Measurements from ENCODE around the gene LRRC45.

The LRRC45 gene

DNA sequence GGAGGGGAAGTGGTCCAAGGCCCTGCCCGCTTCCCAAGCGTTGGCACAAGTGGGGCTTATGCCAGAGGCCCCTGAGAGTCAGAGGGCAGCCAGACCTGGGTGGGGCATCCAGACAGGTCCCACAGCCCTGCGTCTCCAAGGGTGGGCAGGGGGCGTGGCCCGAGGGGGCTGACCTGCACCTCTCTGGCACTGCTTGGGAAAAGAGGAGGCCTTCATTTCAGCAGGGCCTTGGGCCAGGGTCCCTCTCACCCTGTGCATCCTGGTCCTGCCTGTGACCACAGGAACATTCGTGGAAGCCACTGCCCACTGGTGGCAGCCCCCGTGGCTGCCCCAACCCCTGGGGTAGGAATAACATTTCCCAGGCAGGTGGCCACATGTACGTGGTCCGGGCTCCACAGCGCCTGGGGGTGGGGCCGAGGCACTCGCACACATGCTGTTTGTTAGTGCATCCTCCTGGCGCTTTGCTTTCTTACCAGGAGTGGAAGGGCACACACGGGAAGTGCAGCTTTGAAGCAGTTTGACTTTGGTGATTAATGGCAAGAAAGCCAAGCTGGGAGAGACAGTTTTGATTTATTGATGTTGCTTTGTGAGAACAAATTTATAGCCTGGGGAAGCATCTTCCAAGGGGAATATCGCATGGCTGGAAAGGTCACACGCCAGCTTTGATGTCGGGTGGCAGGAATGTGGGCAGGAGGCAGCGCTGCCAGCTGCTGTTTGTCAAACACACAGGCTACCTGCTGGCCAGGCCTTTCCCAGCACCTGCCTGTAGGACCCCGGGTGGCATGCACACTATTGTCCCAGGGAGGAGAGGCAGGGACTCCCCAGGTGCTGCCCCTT, 4.7 kb upstream of the LRRC45 start:
- DNase-seq = no peak

DNA sequence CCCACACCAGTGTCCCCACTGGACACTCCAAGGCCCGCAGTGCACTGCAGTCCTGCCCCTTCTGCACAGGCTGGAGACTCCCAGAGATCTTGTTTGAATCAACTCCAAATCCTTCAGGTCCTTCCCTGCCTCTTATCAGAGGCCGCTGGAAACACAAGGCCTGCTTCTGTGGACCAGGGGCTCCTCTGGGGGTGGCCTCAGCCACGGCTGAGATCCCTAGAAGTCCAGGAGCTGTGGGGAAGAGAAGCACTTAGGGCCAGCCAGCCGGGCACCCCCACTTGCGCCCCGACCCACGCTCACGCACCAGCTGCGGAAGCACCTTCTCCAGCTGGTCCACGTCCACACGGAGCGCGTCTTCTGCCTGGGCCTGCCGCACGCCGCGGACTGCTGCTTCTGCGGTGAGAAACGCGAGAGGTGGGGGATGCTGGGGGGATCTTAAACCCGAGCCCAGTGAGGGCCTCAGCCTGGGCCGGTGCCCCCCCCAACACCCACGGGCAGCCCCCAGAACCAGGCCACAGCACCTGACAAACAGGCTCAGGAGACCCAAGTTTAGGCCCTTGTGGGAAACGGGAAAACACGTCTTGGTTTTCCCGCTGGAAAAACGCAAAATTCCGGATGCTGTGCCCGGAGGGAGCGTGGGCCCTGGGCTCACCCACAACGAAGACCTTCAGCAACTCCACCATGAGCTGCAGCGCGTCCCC, 4.0 kb upstream of the LRRC45 start:
- no peak for DNase-seq

DNA sequence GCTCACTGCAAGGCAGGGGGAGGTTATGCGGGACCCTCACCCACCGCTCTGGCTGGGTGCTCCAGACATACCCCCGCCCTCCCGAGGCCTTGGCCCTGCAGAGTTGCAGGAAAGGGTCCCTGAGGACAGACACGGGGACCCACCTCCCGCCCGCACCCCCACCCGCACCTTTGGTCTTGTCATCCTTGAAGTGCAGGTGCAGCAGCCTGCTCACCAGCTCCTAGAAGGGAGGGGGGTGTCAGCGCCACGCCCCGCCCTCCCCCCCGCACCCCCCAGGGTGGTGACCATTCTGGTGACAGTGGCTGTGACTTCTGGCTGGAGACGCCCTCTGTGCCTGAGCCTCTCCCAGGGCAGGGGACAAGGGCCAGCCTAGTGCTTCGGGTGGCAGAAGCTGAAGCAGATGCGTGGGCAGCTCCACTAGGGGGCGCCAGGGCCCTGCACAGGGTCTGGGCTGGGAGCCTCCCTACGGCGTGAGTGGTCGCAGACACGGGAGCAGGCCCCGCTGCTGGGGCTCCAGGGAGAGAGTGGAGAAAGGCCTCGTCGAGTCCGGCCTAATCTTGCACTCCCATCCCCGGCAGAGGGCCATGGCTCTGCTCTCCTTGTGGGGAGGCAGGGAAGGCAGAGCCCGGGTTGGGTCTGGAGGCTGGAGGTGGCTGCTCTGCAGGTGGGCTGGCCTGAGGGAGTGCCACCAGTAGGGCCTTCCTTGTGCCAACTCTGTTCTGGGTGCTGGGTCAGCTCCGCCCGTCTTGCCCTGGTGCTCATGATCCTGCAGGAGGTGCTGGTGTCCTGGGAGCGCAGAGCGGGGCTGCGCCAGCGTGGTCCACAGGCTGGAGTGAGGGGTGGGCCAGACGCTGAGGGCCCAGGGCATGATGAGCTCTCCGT, 3.2 kb upstream of the LRRC45 start:
- peak in 11 of 51 donors; percentile 8 to 54 (median 25) for DNase-seq

DNA sequence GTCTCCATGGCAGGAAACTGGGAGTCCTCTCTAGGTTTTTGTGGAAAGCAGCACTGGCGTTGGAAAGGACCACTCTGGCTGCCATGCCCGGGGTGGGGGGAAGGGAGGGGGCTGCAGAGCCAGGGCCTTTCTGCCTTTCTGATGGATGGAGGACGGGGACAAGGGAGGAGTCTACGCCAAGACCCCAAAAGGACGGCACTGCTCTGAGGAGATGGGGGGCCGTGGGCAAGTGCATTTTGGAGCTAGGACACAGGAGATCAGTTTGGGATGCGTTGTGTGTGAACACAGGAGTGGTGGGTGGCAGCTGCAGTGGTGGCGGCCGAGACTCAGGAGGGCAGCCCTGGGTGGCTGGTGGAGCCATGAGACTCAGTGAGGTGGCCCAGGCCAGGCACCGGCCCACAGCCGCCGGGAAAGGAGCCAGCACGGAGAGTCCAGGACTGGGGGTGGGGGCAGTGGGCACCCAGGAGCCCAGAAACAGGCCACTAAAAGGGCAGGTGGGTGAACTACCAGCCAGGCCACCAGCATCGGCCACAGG, 2.5 kb upstream of the LRRC45 start:
- DNase-seq = peak in 1 of 51 donors; percentile 26

GRCh38 chr17:82021107-82021899, 1.8 kb upstream of the LRRC45 start:
- DNase-seq = peak in 45 of 51 donors; percentile 15 to 87 (median 54)

DNA sequence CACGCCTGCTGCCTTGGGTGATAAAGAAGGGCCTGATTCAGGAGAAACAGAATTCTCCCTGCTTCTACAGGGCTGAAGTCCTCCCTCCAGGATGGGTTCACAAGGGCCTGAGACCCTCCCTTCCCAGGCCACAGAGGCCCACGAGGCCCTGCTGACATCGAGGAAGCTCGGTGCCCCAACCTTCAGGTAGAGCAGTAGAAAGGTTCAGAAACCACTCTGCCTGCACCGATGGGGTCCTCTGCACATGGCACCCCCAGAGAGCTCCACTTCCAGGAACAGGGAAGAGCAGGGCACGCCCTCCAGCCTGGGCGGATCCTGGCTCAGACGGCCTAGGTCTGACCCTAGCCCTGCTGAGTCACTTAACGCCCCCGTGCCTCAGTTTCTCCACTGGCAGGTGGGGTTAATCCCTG, 1.2 kb upstream of the LRRC45 start:
- DNase-seq = no peak

DNA sequence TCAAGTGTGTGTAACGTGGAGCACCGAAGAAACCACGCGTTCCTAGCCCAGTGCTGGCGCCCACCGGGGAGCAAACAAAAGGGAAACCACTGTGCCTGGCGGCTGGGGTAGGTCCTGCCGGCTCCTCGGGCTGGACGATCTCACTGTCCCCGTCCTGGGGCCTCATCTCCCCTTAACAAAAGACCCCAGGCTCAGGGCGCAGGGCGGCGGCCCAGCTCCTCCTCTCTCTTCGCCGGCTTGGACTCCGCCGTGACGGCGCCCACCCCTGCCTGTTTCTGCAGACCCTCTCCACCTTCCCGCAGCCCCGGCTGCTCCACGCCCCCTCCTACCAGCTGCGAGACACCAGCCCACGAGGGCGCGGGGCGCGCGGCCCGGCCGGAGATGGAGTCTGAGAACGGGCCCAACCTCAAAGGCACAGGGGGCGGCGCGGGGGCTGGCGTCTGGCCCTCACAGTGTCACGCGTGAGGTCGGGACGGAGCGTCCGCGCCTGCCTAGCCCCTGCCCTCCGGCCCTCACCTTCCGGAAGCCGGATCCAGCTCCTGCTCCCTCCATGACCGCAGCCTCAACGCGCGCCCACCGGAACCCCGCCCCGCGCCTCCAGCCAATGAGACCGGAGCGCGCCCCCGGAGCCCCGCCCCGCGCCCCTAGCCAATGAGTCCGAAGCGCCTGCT, 660 bp upstream of the LRRC45 start, which contains the start of gene CENPX:
TSS of gene CENPX (minus strand) at position 569 of the 671 bp plus-strand sequence. CDS start at position 552, 17 bp downstream.
- no peak for DNase-seq

GRCh38 chr17:82023447-82024241, 539 bp downstream of the LRRC45 start:
- DNase-seq = no peak

GRCh38 chr17:82024859-82025258, 1.8 kb downstream of the LRRC45 start:
- DNase-seq = no peak

DNA sequence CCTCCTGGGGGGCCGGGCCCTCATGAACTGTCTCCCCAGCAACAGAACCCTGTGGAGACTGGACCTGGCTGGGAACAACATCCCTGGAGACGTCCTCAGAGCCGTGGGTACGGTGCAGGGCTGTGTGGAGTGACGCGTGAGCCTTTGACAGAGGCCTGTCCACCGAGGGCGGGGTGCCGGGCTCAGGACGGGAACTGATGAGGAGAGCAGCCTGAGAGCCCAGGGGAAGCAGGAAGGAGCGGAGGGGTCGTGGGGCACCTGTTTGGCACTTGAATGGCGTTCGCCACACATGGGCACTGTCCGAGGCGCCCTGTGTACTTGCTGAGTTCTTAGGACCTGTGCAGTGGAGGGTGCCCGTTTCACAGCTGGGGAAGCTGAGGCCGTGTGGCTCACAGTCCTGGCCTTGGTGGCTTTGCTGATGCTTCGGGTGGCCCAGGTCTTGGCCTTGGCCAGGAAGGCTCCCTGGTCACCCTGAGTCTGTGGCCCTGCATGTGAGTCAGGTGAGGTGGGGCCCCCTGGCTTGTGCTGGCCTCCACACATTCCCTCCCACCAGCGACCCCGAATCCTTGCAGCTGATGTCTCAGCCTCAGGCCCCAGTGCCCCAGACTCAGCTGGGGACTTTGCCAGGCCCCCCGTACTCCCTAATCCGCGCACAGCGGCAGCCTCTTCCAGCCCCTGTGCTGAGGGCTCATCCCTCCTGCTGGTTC, 2.4 kb downstream of the LRRC45 start:
- no peak for DNase-seq

GRCh38 chr17:82028246-82028645, 5.1 kb downstream of the LRRC45 start:
- no peak for DNase-seq

DNA sequence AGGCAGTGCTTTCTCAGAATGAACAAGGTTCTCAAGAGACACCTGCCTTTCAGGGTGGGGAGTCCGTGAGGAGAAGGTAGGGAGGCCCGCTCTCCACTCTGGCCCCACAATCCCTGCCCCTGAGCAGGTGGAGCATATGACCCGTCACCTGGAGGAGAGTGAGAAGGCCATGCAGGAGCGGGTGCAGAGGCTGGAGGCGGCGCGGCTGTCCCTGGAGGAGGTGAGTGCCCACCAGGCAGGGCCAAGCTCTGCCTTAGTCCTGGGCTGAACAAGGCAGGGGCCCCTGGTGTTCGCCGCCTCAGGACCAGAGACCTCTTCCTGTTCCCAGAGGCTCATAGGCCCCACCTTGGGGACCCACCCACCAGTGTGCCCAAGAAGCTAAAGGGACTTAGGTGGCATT, 5.9 kb downstream of the LRRC45 start:
- no peak for DNase-seq

GRCh38 chr17:82029391-82029790, 6.3 kb downstream of the LRRC45 start:
- DNase-seq = peak in 2 of 51 donors; percentile 14 to 15

- DNase-seq = peak in 1 of 51 donors; percentile 11
Observed at GRCh38 chr17:82029990-82030469, 6.9 kb downstream of the LRRC45 start.

DNA sequence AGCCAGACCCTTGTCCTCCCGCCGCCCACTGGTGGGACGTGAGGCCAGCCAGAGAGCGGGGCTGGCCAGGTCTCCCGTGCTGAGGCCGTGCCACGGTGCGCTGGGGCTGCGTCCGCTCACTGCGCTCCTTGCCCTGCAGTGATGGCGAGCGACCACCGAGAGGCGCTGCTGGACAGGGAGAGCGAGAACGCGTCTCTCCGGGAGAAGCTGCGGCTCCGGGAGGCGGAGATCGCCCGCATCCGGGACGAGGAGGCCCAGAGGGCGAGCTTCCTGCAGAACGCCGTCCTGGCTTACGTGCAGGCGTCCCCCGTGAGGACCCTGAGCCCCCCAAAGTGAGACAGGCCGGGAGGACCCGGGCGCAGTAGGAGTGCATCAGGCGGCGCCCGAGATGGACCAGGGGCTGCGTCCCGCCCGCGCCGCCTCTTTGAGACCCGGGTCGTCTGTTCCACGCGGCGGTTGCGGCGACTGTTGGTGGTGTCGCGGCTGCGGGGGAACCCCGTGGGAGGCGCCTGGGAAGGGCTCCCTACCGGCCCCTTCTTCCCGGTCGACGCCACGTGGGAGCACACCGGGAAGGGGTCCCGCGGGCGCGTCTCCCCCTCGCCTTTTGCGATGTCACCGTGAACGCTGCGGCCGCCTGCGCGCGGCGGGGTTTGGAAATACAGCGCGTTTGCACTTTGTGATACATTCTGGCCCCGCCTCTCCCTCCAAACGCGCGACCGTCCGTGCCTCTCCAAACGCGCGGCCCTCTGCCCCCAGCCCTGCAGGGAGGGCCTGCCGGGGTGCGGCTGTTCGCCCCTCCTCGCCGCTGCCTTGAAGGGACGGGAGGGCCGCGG, 7.6 kb downstream of the LRRC45 start:
- peak; percentile 13 to 88 (median 69) for DNase-seq

DNA sequence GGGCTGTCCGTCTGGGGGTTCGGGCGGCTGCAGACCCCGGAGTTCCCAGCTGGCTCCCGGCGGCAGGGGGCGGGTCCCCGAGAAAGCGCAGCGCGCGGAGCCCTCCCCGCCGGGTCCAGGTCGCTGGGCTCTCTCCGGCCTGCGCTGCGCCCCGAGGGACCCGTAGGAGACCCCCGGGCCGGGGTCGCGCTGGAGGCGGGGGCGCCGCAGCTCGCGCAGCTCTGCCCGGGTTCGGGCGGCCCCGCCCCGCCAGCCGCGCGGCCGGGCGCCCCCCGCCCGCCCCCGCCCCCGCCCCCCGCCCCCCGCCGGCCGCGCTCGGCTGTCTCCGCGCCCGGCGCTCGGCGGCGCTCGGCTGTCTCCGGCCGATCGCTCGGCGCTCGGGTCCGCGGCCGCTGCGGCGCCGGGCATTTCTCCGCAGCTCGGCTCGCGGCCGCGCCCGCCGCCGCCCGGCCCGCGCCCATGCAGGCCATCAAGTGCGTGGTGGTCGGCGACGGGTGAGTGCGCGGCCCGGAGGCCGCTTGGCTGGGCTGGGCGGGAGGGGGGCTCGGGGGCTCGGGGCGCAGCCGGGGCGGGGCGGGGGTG, 8.3 kb downstream of the LRRC45 start, which contains the start of gene RAC3:
TSS of gene RAC3 (plus strand) at position 376 of the 582 bp plus-strand sequence. CDS start at position 460, 84 bp downstream.
- peak in 2 of 51 donors; percentile 23 to 43 for DNase-seq

Measured in hypothalamus (tissue), 51 donors.